Fibroblast of lung (primary cell): Measurements from ENCODE around the gene VPS37D. TPM values are rescaled to one million over a fixed set of nuclear protein-coding genes. Genes with fewer than 3 reads are reported as not detected.
"Not testable (repeated sequence)": the region's sequence is repeated elsewhere in the genome, so short reads cannot be mapped to it uniquely, and the experiment has no call there.

ENCODE experiments used
- DNase-seq, 2 donors: peaks; one replicate each; pipeline versions ENCODE4 v3.0.0 to v3.0.0-alpha.2; 2010; ENCODE audit warnings: low read depth in 2 of 2
- H2AFZ ChIP-seq: 2 replicates; pipeline ENCODE4 v1.5.1; 2012; ENCODE audit warnings: low read length, control low read depth, inconsistent platforms
- H3K27ac ChIP-seq: 2 replicates; pipeline ENCODE4 v1.5.1; 2011; ENCODE audit warnings: low read length, control low read depth; ENCODE audit not compliant: insufficient read depth
- H3K27me3 ChIP-seq: 2 replicates; pipeline ENCODE4 v1.5.1; 2011; ENCODE audit warnings: mild to moderate bottlenecking, low read length; ENCODE audit not compliant: control insufficient read depth, insufficient read depth
- H3K36me3 ChIP-seq: 2 replicates; pipeline ENCODE4 v1.5.1; 2011; ENCODE audit warnings: low read length; ENCODE audit not compliant: control insufficient read depth, insufficient read depth
- H3K4me1 ChIP-seq: 2 replicates; pipeline ENCODE4 v1.5.1; 2011; ENCODE audit warnings: low read length; ENCODE audit not compliant: control insufficient read depth, insufficient read depth; ENCODE audit errors: extremely low read depth
- H3K4me2 ChIP-seq: 2 replicates; pipeline ENCODE4 v1.5.1; 2011; ENCODE audit warnings: low read length, control low read depth; ENCODE audit not compliant: insufficient read depth; ENCODE audit errors: extremely low read depth
- H3K4me3 ChIP-seq, 4 experiments: fragments of 200-600 bp in 1 of 4; sonication (generic) in 1 of 4; replicated peaks in 1 of 4; 2 replicates each; pipeline ENCODE4 v1.5.1; 2011 to 2016; ENCODE audit warnings: low read length in 4 of 4, low read depth in 3 of 4, mild to moderate bottlenecking in 3 of 4, control low read depth in 2 of 4, inconsistent platforms in 1 of 4, mixed read lengths in 1 of 4; ENCODE audit not compliant: insufficient read depth in 1 of 4; ENCODE audit errors: control extremely low read depth in 1 of 4
- H3K79me2 ChIP-seq: 2 replicates; pipeline ENCODE4 v1.5.1; 2012; ENCODE audit warnings: mild to moderate bottlenecking, low read length, inconsistent platforms; ENCODE audit not compliant: control insufficient read depth, insufficient read depth
- H3K9ac ChIP-seq: 2 replicates; pipeline ENCODE4 v1.5.1; 2011; ENCODE audit warnings: mild to moderate bottlenecking, low read length, control low read depth; ENCODE audit not compliant: insufficient read depth
- H3K9me3 ChIP-seq: 2 replicates; pipeline ENCODE4 v1.5.1; 2012; ENCODE audit warnings: low read depth, low read length; ENCODE audit not compliant: control insufficient read depth, insufficient read depth
- H4K20me1 ChIP-seq: 2 replicates; pipeline ENCODE4 v1.5.1; 2011; ENCODE audit warnings: low read length; ENCODE audit not compliant: control insufficient read depth, insufficient read depth; ENCODE audit errors: extremely low read depth
- EZH2 ChIP-seq: IDR thresholded peaks from 2 replicates; pipeline ENCODE4 v1.5.1; 2012; ENCODE audit warnings: low read length, control low read depth, mild to moderate bottlenecking; ENCODE audit errors: missing control alignments
- polyA plus RNA-seq, 2 donors: library from polyadenylated mRNA; depleted of rRNA in 1 of 2; stranded (reverse) in 1 of 2; unstranded in 1 of 2; fragments of >200 nt; gene quantifications; 2 replicates each; pipeline ENCODE4 v1.2.1, GENCODE V29; 2011 to 2012; ENCODE audit warnings: missing spikeins in 1 of 2
- total RNA-seq: library from RNA; depleted of rRNA; stranded (reverse); fragments of >200 nt; gene quantifications from 2 replicates; pipeline ENCODE4 v1.2.1, GENCODE V29; 2014
- TF ChIP-seq, protein P1 (sequence below), 2 donors: IDR thresholded peaks in 1 of 2; conservative IDR thresholded peaks in 1 of 2; 1 replicate in 1 of 2; 2 replicates in 1 of 2; pipeline ENCODE4 v1.5.1; 2011 to 2012; ENCODE audit warnings: low read length in 2 of 2, control low read depth in 1 of 2, inconsistent platforms in 1 of 2, low read depth in 1 of 2, mild to moderate bottlenecking in 1 of 2

The VPS37D gene
- total and polyA plus RNA-seq, 2 donors (not counting 1 experiment from before 2014, with no cell fraction given), result 0.87 to 6.8 TPM

DNA sequence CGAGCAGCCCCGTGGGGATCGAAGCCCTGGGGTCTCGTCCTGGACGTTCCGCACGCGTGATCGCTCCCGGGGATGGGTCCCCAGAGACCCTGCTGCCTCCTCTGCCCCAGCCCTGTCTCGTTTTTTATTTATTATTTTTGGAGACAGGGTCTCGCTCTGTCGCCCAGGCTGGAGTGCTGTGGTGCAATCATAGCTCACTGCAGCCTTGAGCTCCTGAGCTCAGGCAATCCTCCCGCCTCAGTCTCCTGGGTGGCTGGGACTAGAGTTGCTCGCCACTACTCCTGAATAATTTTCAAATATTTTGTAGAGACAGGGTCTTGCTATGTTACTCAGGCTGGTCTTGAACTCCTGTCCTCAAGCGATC lies 52.2 kb downstream of the VPS37D start:
- peak overlapping the region; percentile 39 for H3K4me2 ChIP-seq
- no peak overlapping the region for H3K9ac ChIP-seq
- TF ChIP-seq, protein P1, sequence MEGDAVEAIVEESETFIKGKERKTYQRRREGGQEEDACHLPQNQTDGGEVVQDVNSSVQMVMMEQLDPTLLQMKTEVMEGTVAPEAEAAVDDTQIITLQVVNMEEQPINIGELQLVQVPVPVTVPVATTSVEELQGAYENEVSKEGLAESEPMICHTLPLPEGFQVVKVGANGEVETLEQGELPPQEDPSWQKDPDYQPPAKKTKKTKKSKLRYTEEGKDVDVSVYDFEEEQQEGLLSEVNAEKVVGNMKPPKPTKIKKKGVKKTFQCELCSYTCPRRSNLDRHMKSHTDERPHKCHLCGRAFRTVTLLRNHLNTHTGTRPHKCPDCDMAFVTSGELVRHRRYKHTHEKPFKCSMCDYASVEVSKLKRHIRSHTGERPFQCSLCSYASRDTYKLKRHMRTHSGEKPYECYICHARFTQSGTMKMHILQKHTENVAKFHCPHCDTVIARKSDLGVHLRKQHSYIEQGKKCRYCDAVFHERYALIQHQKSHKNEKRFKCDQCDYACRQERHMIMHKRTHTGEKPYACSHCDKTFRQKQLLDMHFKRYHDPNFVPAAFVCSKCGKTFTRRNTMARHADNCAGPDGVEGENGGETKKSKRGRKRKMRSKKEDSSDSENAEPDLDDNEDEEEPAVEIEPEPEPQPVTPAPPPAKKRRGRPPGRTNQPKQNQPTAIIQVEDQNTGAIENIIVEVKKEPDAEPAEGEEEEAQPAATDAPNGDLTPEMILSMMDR (conservative IDR thresholded peaks at IDR 0.05 in 1 of 2, IDR thresholded peaks at IDR 0.05 in 1 of 2; ENCODE audit: low read depth in 1 of 2, low read length in 2 of 2), result no peak
- TF ChIP-seq EZH2, result no peak

DNA sequence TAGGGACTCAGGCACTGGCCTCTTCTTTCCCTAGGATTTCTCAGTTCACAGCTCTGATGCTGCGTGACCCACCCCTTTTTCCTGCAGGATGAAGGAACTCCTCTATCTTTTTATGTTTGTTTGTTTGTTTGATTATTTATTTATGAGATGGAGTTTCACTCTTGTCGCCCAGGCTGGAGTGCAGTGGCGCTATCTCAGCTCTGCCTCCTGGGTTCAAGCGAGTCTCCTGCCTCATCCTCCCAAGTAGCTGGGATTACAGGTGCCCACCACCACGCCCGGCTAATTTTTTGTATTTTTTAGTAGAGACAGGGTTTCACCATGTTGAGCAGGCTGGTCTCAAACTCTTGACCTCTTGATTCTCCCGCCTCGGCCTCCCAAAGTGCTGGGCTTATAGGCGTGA lies 52.8 kb downstream of the VPS37D start:
- not testable (repeated sequence) for H3K9me3 ChIP-seq, H3K27me3 ChIP-seq, H3K36me3 ChIP-seq, H3K27ac ChIP-seq, H3K4me3 ChIP-seq, H3K9ac ChIP-seq, H3K4me2 ChIP-seq, DNase-seq, H2AFZ ChIP-seq, H4K20me1 ChIP-seq
- H3K4me1 ChIP-seq, result peaks cover 26% of the 10 kb centered on the region
- H3K79me2 ChIP-seq, result peaks cover 31% of the 10 kb centered on the region

More for the DNA sequence above, 52.2 kb downstream of the VPS37D start:
- no peaks in the 10 kb centered on the region for H3K36me3 ChIP-seq
- H4K20me1 ChIP-seq, result no peaks in the 10 kb centered on the region
- H3K4me1 ChIP-seq, result peaks cover 28% of the 10 kb centered on the region
- peaks cover 33% of the 10 kb centered on the region for H3K79me2 ChIP-seq
- H3K9me3 ChIP-seq, result no peaks in the 10 kb centered on the region
- no peak for DNase-seq
- no peak overlapping the region for H2AFZ ChIP-seq
- H3K4me3 ChIP-seq, result peak overlapping the region in 3 of 4 experiments; percentile 18 to 48 (median 43)
- H3K27me3 ChIP-seq, result no peaks in the 10 kb centered on the region
- no peak overlapping the region for H3K27ac ChIP-seq

DNA sequence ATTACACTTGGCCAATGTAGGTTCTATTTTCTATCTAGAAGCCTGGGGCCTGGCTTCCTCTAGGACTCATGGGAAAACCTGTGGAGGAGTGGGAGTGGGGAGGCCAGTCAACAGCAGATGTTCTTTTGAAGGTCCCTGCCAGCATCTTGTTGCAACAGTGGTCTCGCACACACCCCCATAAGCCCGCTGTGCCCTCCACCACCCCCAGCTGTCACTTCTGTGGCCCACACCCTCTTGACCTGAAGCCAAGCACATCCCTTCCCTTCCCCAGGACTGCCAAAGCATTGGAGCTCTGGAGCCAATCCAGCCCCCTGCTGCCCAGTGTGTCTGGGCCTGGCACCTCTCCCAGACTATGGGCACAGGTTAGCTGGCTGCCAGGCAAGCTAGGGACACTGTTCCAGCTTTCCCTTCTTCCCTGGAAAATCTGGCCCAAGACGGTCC lies 53.8 kb downstream of the VPS37D start:
- H3K36me3 ChIP-seq, result no peaks in the 10 kb centered on the region
- H3K4me2 ChIP-seq, result no peak overlapping the region
- TF ChIP-seq, protein P1 (conservative IDR thresholded peaks at IDR 0.05 in 1 of 2, IDR thresholded peaks at IDR 0.05 in 1 of 2; ENCODE audit: low read depth in 1 of 2, low read length in 2 of 2), result no peak
- no peak for TF ChIP-seq EZH2
- H4K20me1 ChIP-seq, result no peaks in the 10 kb centered on the region
- H3K9ac ChIP-seq, result no peak overlapping the region
- H3K79me2 ChIP-seq, result peaks cover 25% of the 10 kb centered on the region
- peak in 1 of 2 donors; percentile 35 for DNase-seq
- no peak overlapping the region for H2AFZ ChIP-seq
- H3K4me3 ChIP-seq, result no peak overlapping the region
- H3K27me3 ChIP-seq, result no peaks in the 10 kb centered on the region
- peaks cover 18% of the 10 kb centered on the region for H3K4me1 ChIP-seq
- H3K27ac ChIP-seq, result no peak overlapping the region
- no peaks in the 10 kb centered on the region for H3K9me3 ChIP-seq

Other genes starting within 250 kb of the VPS37D start
- 0.50 and 1.0 TPM in 2 replicates for gene FZD9, start 234.1 kb upstream of the VPS37D start, total RNA-seq
- 0.10 and 0.21 TPM in 2 replicates for gene FZD9, start 234.1 kb upstream of the VPS37D start, polyA plus RNA-seq
- gene BAZ1B, start 145.5 kb upstream of the VPS37D start, total RNA-seq, result 60.1 and 68.9 TPM in 2 replicates
- 30.5 and 41.5 TPM in 2 replicates for gene BAZ1B, start 145.5 kb upstream of the VPS37D start, polyA plus RNA-seq
- gene BCL7B, start 110.1 kb upstream of the VPS37D start, total RNA-seq, result 20.0 and 26.9 TPM in 2 replicates
- 53.9 and 63.2 TPM in 2 replicates for gene BCL7B, start 110.1 kb upstream of the VPS37D start, polyA plus RNA-seq
- gene TBL2, start 89.3 kb upstream of the VPS37D start, total RNA-seq, result 58.6 and 83.2 TPM in 2 replicates
- 40.1 and 45.4 TPM in 2 replicates for gene TBL2, start 89.3 kb upstream of the VPS37D start, polyA plus RNA-seq
- gene MLXIPL, start 43.3 kb upstream of the VPS37D start, total RNA-seq, result 0.51 TPM in 1 of 2 replicates, not detected in the other
- gene MLXIPL, start 43.3 kb upstream of the VPS37D start, polyA plus RNA-seq, result not detected in 2 replicates
- 1.8 and 3.8 TPM in 2 replicates for gene DNAJC30, start 15.6 kb downstream of the VPS37D start, total RNA-seq
- 7.3 and 7.7 TPM in 2 replicates for gene DNAJC30, start 15.6 kb downstream of the VPS37D start, polyA plus RNA-seq
- 30.8 and 31.9 TPM in 2 replicates for gene BUD23, start 15.8 kb downstream of the VPS37D start, total RNA-seq
- gene BUD23, start 15.8 kb downstream of the VPS37D start, polyA plus RNA-seq, result 60.1 and 78.4 TPM in 2 replicates
- gene STX1A, start 51.8 kb downstream of the VPS37D start, total RNA-seq, result 4.6 and 8.1 TPM in 2 replicates
- gene STX1A, start 51.8 kb downstream of the VPS37D start, polyA plus RNA-seq, result 7.8 and 17.2 TPM in 2 replicates
- gene ABHD11, start 71.0 kb downstream of the VPS37D start, total RNA-seq, result 7.1 and 8.0 TPM in 2 replicates
- 6.5 and 16.3 TPM in 2 replicates for gene ABHD11, start 71.0 kb downstream of the VPS37D start, polyA plus RNA-seq
- gene CLDN3, start 102.4 kb downstream of the VPS37D start, total RNA-seq, result not detected in 2 replicates
- 0.05 TPM in 1 of 2 replicates, not detected in the other for gene CLDN3, start 102.4 kb downstream of the VPS37D start, polyA plus RNA-seq
- under 0.01 and 0.26 TPM in 2 replicates for gene CLDN4, start 163.2 kb downstream of the VPS37D start, total RNA-seq
- 0.51 and 0.73 TPM in 2 replicates for gene CLDN4, start 163.2 kb downstream of the VPS37D start, polyA plus RNA-seq
- 4.9 and 15.7 TPM in 2 replicates for gene METTL27, start 174.7 kb downstream of the VPS37D start, total RNA-seq
- 0.96 and 2.1 TPM in 2 replicates for gene METTL27, start 174.7 kb downstream of the VPS37D start, polyA plus RNA-seq
- not detected in 2 replicates for gene TMEM270, start 193.3 kb downstream of the VPS37D start, total RNA-seq
- not detected in 2 replicates for gene TMEM270, start 193.3 kb downstream of the VPS37D start, polyA plus RNA-seq